Right lobe of liver (tissue), 4 donors: Measurements from ENCODE around the gene ZCCHC24.

Experiments
- CTCF ChIP-seq, 4 donors: fragments of 200-600 bp in 3 of 4; fragments of 450-650 bp in 1 of 4; IDR thresholded peaks; one replicate each; pipeline versions ENCODE4 v1.5.1 to v1.8.0; 2016 to 2022; ENCODE audit warnings: antibody characterized with exemption in 4 of 4, mild to moderate bottlenecking in 2 of 4
- POLR2A ChIP-seq: fragments of 450-650 bp; IDR thresholded peaks from one replicate; pipeline ENCODE4 v1.6.1; 2017; ENCODE audit warnings: antibody characterized with exemption, mild to moderate bottlenecking
- donor health status: DM: no; HTN: no; CAD: no.
- donor health status: DM: no; HTN: no; CAD: no.
- donor health status: DM: no; HTN: yes; CAD: no.

GRCh38 chr10:79400146-79401004, 45.0 kb downstream of the ZCCHC24 start:
- TF ChIP-seq CTCF (IDR thresholded peaks at IDR 0.05) (peak; percentile 65 to 87 (median 66)), POLR2A (no peak)
